ENCODE results near the gene DNAJC17. TPM values are rescaled to one million over a fixed set of nuclear protein-coding genes. Genes with fewer than 3 reads are reported as not detected.

DNAJC17 gene
- total RNA-seq, 3 donors from 2014 or later: 18.4 to 55.8 (median 24.3) TPM

GRCh38 chr15:40853241-40853890, 46.1 kb upstream of the DNAJC17 start:
- H3K27me3 ChIP-seq: no peaks in the 10 kb centered on the region

GRCh38 chr15:40852529-40852928, 45.3 kb upstream of the DNAJC17 start:
- intact Hi-C loops (cut with DNase I; ENCODE audit: low total_unique reads): no loop called here

More at GRCh38 chr15:40853241-40853890, 46.1 kb upstream of the DNAJC17 start:
- Histone ChIP-seq H3K4me1 (peaks cover 0 to 5% of the 10 kb centered on the region in 2 donors), H3K9me3 (no peaks in the 10 kb centered on the region), H3K27ac (no peak overlapping the region), H3K36me3 (no peaks in the 10 kb centered on the region), H3K4me3 (no peak overlapping the region)
- DNase-seq (ENCODE audit: low spot score in 2 of 2): no peak
- intact Hi-C loops (cut with DNase I; ENCODE audit: low total_unique reads): no loop called here
- TF ChIP-seq POLR2AphosphoS5 (IDR thresholded peaks at IDR 0.05) (no peak), CTCF (IDR thresholded peaks at IDR 0.05) (no peak), POLR2A (IDR thresholded peaks at IDR 0.05) (no peak)

GRCh38 chr15:40850576-40851112, 43.4 kb upstream of the DNAJC17 start:
- DNase-seq (ENCODE audit: low spot score in 2 of 2): no peak
- intact Hi-C loops (cut with DNase I; ENCODE audit: low total_unique reads): no loop called here
- Histone ChIP-seq H3K27ac (no peak overlapping the region), H3K4me3 (no peak overlapping the region), H3K4me1 (no peaks in the 10 kb centered on the region), H3K9me3 (no peaks in the 10 kb centered on the region), H3K27me3 (no peaks in the 10 kb centered on the region), H3K36me3 (no peaks in the 10 kb centered on the region)
- TF ChIP-seq CTCF (IDR thresholded peaks at IDR 0.05): no peak
- TF ChIP-seq POLR2A (IDR thresholded peaks at IDR 0.05): no peak
- TF ChIP-seq POLR2AphosphoS5 (IDR thresholded peaks at IDR 0.05): no peak

More at GRCh38 chr15:40852529-40852928, 45.3 kb upstream of the DNAJC17 start:
- Histone ChIP-seq H3K4me1 (peaks cover 0 to 5% of the 10 kb centered on the region in 2 donors), H3K4me3 (no peak overlapping the region), H3K27ac (peak overlapping the region in 1 of 2 donors; percentile 7), H3K27me3 (no peaks in the 10 kb centered on the region), H3K36me3 (no peaks in the 10 kb centered on the region), H3K9me3 (no peaks in the 10 kb centered on the region)
- TF ChIP-seq POLR2AphosphoS5 (IDR thresholded peaks at IDR 0.05) (no peak), POLR2A (IDR thresholded peaks at IDR 0.05) (no peak), CTCF (IDR thresholded peaks at IDR 0.05) (no peak)
- no peak for DNase-seq (ENCODE audit: low spot score in 2 of 2)

GRCh38 chr15:40847223-40847961, 40.1 kb upstream of the DNAJC17 start:
- Histone ChIP-seq H3K9me3 (no peaks in the 10 kb centered on the region), H3K27me3 (no peaks in the 10 kb centered on the region), H3K4me3 (peak overlapping the region in 2 of 3 donors; percentile 68 to 80), H3K27ac (peak overlapping the region; percentile 94 to 96), H3K36me3 (no peaks in the 10 kb centered on the region), H3K4me1 (no peaks in the 10 kb centered on the region)
- intact Hi-C loops (cut with DNase I; ENCODE audit: low total_unique reads): no loop called here
- DNase-seq (ENCODE audit: low spot score in 2 of 2): peak; percentile 77 to 82
- TF ChIP-seq POLR2A (IDR thresholded peaks at IDR 0.05) (no peak), CTCF (IDR thresholded peaks at IDR 0.05) (peak in 1 of 3 donors; percentile 44), POLR2AphosphoS5 (IDR thresholded peaks at IDR 0.05) (peak in 1 of 3 donors; percentile 81)

- no peaks in the 10 kb centered on the region for H3K27me3 ChIP-seq
- H3K36me3 ChIP-seq: no peaks in the 10 kb centered on the region
- no peaks in the 10 kb centered on the region for H3K4me1 ChIP-seq
- TF ChIP-seq POLR2A (IDR thresholded peaks at IDR 0.05) (no peak), CTCF (IDR thresholded peaks at IDR 0.05) (no peak), POLR2AphosphoS5 (IDR thresholded peaks at IDR 0.05) (no peak)
- H3K9me3 ChIP-seq: no peaks in the 10 kb centered on the region
- peak overlapping the region; percentile 94 to 96 for H3K27ac ChIP-seq
- intact Hi-C loops (cut with DNase I; ENCODE audit: low total_unique reads): no loop called here
- no peak for DNase-seq (ENCODE audit: low spot score in 2 of 2)
- H3K4me3 ChIP-seq: peak overlapping the region in 2 of 3 donors; percentile 68 to 80
Observed at GRCh38 chr15:40846841-40847222, 39.6 kb upstream of the DNAJC17 start.
